NCI-H1417 treated with DMSO at 0.1 percent for 48 hours (cell line): ENCODE measurements around the gene SNRNP70.
A peak's percentile ranks its signal among the peaks of the same experiment; 100 is the strongest.
"Not testable (repeated sequence)": the region's sequence is repeated elsewhere in the genome, so short reads cannot be mapped to it uniquely, and the experiment has no call there.

Experiments
- DNase-seq: peaks from one replicate; lab custom pipeline; 2025; lab: John Stamatoyannopoulos, UW

SNRNP70 gene

GRCh38 chr19:49085020-49085867 is at the start of gene SNRNP70:
SNRNP70 (plus strand) TSS chr19:49085451; CDS start chr19:49086415, 964 bp downstream.
- peak; percentile 94 for DNase-seq

DNA sequence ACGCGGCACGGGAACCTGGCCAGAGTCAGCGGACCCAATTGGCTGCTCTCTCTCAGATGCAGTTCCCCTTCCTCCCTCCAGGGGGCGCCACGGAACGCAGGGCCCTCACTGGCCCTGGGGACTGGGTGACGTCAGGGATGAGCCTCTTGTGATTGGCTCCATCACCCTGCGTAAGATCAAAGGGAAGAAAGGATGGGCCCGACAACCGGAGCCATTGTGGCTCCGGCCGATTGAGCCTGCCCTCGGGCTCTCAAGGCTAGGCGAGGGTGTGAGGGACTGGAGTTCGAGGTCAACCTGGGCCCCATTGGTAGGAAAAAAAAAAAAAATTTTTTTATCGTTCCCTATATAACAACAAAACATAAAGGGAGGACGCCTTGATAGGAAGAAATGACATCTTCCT is 48.4 kb upstream of the SNRNP70 start, which contains the start of gene CGB1:
Gene CGB1 (minus strand): TSS at position 81 of the 400 bp plus-strand sequence. CDS start 184 bp downstream, outside the sequence.
- DNase-seq: not testable (repeated sequence)

GRCh38 chr19:49038111-49038510 is 47.1 kb upstream of the SNRNP70 start:
- not testable (repeated sequence) for DNase-seq

DNA sequence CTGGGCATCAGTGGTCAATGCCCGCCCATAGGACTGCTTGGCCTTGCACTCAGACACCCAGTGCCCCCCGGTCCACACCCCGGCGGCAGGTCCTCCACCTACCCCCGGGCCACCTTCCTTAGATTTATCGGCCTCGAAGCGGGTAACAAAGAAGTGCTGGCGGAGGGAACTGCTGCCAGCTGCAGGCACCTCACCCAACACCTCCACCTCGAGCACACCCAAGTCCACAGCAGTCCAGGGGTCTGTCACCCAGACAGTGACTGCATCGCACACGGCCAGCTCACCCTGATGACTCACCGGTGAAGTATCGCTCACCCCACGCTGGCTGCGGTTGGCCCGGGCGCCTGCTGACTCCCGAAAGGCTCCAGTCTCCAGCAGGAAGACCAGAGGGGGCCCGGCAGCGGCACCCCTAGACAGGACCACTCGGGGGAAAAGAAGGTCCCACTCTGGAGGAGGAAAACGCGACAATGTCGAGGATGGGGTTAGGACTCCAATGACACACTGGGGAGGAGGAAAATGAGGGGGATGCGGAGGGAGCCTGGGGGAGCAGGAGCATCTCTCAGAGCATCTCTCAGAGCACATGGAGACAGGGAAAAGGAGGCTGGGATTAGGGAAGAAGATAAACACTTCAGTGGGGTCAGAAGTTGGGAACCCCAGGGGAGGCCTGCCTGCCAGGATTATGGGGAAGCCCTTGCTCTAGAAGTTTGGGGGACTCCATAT is 46.5 kb upstream of the SNRNP70 start:
- DNase-seq: not testable (repeated sequence)

- not testable (repeated sequence) for DNase-seq
These were observed 45.5 kb upstream of the SNRNP70 start for GRCh38 chr19:49039736-49040135.

- no peak for DNase-seq
These were observed 43.1 kb upstream of the SNRNP70 start for GRCh38 chr19:49042177-49042576.

GRCh38 chr19:49042666-49043065 is 42.6 kb upstream of the SNRNP70 start:
- DNase-seq: not testable (repeated sequence)

DNA sequence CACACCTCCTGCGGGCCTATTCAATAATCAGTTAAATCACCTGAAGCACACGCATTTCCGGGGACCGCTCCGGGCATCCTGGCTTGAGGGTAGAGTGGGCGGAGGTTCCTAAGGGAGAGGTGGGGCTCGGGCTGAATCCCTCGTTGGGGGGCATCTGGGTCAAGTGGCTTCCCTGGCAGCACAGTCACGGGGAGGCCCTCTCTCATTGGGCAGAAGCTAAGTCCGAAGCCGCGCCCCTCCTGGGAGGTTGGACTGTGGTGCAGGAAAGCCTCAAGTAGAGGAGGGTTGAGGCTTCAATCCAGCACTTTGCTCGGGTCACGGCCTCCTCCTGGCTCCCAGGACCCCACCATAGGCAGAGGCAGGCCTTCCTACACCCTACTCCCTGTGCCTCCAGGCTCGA is 41.7 kb upstream of the SNRNP70 start, which contains the start of gene CGB5:
Gene CGB5 (plus strand): TSS at position 301 of the 400 bp plus-strand sequence. CDS start 362 bp downstream, outside the sequence.
- DNase-seq: not testable (repeated sequence)

DNA sequence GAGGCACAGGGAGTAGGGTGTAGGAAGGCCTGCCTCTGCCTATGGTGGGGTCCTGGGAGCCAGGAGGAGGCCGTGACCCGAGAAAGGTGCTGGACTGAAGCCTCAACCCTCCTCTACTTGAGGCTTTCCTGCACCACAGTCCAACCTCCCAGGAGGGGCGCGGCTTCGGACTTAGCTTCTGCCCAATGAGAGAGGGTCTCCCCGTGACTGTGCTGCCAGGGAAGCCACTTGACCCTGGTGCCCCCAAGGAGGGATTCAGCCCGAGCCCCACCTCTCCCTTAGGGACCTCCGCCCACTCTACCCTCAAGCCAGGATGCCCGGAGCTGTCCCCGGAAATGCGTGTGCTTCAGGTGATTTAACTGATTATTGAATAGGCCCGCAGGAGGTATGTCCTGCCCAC is 36.2 kb upstream of the SNRNP70 start, which contains the start of gene CGB8:
Gene CGB8 (minus strand): TSS at position 101 of the 400 bp plus-strand sequence. CDS start 372 bp downstream, outside the sequence.
- DNase-seq: not testable (repeated sequence)

DNA sequence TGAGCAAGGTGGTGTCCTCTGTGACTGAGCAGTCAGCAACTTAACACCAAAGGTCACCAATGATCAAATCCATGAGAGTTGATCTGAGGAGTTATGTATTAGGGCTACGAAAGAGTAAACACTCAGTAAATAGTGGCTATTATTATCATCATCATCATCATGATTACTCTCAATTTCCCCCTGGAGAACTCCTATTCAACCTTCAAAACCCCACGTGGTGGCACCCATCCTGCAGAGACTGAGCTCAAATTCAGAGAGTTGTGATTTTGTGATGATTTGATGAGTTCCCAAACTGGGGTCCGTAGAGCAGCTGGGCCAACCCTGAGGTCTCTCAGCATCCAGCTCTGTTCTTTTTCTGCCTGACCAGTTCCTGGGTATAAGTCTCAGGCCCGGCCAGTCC is 35.4 kb upstream of the SNRNP70 start:
- DNase-seq: not testable (repeated sequence)

DNA sequence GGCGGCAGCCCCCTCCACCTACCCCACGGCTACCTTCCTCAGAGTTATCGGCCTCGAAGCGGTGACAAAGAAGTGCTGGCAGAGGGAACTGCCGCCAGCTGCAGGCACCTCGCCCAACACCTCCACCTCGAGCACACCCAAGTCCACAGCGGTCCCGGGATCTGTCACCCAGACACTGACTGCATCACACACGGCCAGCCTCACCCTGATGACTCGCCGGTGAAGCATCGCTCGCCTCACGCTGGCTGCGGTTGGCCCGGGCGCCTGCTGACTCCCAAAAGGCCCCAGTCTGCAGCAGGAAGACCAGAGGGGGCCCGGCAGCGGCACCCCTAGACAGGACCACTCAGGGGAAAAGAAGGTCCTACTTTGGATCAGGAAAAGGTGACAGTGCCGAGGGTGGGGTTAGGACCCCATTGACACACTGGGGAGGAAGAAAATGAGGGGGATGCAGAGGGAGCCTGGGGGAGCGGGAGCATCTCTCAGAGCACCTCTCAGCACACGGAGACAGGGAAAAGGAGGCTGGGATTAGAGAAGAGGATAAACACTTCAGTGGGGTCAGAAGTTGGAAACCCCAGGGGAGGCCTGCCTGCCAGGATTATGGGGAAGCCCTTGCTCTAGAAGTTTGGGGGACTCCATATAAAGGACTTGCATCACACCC is 34.7 kb upstream of the SNRNP70 start:
- DNase-seq: not testable (repeated sequence)

DNA sequence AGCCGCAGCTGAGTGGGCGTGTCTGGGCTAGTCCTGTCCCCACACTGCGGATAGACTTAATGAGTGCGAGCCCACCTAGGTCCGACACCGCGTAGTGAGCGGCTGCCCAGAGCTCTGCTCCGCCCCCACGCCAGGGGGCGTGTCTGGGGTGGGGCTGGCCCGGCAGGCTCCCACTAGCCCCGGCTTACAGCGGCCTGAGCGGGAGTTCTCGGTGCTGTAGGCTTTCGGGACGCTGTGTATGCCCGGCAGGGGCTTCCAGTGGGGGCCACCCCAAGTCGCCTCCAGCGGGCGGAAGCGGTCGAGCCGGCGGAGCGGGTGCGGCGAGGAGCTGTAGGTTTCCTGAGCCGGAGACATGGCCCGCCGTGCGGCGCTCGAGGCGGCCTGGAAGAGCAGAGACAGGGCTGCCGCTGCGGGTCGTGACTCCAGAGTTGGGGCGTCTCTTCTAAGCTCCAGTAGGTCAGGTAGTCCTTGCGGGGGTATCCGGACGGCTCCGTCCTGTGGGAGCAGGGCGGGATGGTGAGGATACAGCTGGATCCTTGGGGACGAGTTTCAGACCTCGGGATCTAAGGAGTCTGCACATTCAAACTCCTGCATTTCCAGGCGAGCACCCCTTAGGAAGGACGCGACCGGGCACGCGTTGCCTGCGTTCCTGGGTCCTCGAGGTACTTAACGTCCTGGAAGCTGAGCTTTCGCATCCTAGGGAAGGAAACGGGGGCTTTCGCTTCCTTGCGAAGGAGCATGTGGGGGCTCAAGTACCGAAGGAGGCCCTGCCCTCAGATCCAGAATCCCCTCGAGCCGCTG is 28.9 kb upstream of the SNRNP70 start:
- DNase-seq: no peak

- not testable (repeated sequence) for DNase-seq
These were observed 28.2 kb upstream of the SNRNP70 start for GRCh38 chr19:49056902-49057596.

DNA sequence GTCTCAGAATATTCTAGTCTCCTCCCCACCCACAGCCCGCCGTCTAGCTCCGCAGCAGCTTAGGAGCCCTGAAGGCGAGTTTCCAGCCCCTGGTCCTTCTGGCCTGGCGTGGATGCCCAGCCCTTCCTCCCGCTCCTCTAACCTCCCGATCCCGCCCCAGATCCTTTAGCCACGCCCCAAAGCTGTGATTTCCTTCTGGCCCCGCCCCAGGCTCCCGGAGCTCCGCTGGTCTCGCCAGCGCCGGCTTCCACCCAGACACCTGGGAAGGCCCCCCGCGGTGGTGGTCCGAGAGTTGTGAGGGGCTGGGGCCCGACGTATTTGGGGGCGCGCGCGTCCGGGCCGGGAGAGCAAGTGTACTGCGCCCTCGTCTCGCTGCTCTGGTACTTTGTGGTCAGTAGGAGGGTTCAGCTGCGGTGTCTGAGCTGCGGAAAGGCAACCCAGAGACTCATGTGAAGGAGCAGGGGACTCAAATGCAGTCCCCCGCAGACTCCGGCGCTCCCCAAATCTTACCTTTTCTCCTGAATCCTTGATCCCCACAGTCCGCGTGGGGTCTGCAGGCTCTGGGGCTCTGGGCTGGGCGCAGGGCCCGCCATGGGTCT is 27.5 kb upstream of the SNRNP70 start, which contains the start of gene CGB7:
Gene CGB7 (minus strand): TSS at position 114 of the 599 bp plus-strand sequence. CDS start 2,374 bp downstream, outside the sequence.
- DNase-seq: no peak

DNA sequence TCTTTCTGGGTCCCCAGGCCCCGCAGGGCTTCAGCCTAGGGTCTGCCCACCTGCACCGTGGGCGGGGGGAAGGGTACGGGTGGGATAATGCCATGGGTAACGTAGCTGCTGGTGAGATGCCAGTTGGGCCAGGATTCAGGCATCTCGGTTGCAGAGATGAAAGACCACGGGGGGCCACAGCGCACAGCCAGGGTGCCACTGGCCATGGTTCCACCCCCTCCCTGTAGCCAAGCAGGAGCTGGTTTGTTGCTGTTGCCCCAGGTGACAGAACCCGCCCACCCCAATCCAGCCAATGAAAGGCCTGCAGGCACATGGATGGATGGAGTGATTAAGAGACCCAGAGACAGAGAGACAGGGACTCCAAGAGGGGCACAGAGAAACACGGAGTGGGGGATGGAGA is 26.7 kb upstream of the SNRNP70 start:
- no peak for DNase-seq

DNA sequence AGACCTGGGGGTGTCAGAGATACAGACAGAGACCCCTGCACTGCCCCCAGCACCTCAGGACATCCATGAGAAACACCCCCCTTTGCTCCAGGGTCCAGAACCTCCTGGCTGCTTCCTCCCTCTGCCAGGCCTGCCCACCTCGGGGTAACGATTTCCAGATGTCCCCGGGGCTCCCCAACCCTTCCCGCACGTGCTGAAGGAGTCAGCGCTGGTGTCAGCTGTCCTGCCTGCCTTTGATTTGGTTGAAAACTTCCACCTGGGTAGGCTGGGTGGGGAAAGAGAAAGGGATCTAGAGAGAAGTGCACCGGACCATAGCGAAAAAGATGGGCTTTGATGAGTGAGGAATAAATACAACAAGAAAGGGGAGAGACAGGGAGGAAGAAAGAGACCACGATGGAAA is 26.2 kb upstream of the SNRNP70 start:
- no peak for DNase-seq

GRCh38 chr19:49061000-49061399 is 24.3 kb upstream of the SNRNP70 start:
- DNase-seq: no peak

DNA sequence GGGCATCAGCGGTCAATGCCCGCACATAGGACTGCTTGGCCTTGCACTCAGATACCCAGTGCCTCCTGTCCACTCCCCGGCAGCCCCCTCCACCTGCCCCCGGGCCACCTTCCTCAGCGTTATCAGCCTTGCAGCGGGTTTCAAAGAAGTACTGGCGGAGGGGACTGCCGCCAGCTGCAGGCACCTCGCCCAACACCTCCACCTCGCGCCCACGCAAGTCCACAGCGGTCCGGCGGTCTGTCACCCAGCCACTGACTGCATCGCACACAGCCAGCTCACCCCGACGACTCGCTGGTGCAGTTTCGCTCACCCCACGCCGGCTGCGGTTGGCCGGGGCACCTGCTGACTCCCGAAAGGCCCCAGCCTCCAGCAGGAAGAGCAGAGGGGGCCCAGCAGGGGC is 23.8 kb upstream of the SNRNP70 start:
- DNase-seq: no peak

DNA sequence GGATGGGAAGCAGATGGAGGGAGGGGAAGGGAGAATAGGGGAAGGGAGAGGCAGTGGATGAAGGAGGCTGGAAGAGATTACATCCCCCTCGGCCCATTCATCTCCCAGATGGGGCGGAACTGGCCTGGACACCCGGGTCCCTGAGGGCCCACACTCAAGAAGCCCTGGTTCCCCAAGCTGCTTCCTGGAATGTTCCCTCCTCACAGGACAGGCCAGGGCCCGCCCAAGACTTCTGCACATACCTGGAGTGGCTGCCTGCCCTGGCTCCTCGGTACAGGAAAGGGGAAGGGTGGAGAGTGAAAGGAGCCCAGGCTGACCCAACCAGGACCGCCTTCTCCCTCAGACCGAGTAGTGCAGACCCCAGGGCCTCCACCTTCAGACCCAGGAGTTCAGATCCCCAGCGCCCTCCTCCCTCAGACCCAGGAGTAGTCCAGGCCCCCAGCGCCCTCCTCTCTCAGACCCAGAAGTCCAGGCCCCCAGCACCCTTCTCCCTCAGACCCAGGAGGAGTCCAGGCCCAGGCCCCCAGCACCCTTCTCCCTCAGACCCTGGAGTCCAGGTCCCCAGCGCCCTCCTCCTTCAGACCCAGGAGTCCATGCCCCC is 21.1 kb upstream of the SNRNP70 start:
- DNase-seq: no peak
